PC-3 (cell line): ENCODE measurements around the gene PDK1. TPM values are rescaled to one million over a fixed set of nuclear protein-coding genes. Genes with fewer than 3 reads are reported as not detected.

ENCODE experiments used
- ATAC-seq: fragments of 200-7000 bp; cut with Tn5 transposase; 2 replicates; pipeline ENCODE4 v1.9.1; 2020; ENCODE audit warnings: mild to moderate bottlenecking, moderate library complexity
- BruUV-seq: library from RNA; stranded (reverse); fragments of 400-500 nt; replicated peaks from 2 replicates; lab custom pipeline; 2021; lab: Mats Ljungman, UMichigan
- CTCF ChIA-PET: fragments of 300-600 bp; sonication (Branson Sonifier 250); formaldehyde crosslinking; loops from one replicate; lab custom pipeline; 2022; ENCODE audit warnings: antibody characterized with exemption; lab: Charles Lee
- POLR2A ChIA-PET: fragments of 300-600 bp; sonication (Branson Sonifier 250); formaldehyde crosslinking; loops from one replicate; lab custom pipeline; 2022; ENCODE audit warnings: antibody characterized with exemption; ENCODE audit not compliant: unreplicated experiment; lab: Charles Lee
- DNase-seq: peaks from one replicate; pipeline ENCODE4 v3.0.0-alpha.2; 2015
- H2AFZ ChIP-seq: fragments of 300-600 bp; sonication (generic); 2 replicates; pipeline ENCODE4 v1.6.0; 2016; ENCODE audit warnings: antibody characterized with exemption, low read length
- H3F3A ChIP-seq: fragments of 300-600 bp; sonication (generic); one replicate; pipeline ENCODE4 v1.6.0; 2017; ENCODE audit warnings: antibody characterized with exemption, low read length, control low read depth, mild to moderate bottlenecking; ENCODE audit not compliant: unreplicated experiment
- H3K27ac ChIP-seq: fragments of 300-600 bp; sonication (generic); 2 replicates; pipeline ENCODE4 v1.5.1; 2016; ENCODE audit warnings: mild to moderate bottlenecking, low read length
- H3K27me3 ChIP-seq: fragments of 300-600 bp; sonication (generic); 2 replicates; pipeline ENCODE4 v1.6.1; 2016; ENCODE audit warnings: low read length, mixed read lengths
- H3K36me3 ChIP-seq: fragments of 300-600 bp; sonication (generic); 2 replicates; pipeline ENCODE4 v1.6.1; 2016; ENCODE audit warnings: low read depth, mixed run types, low read length, mixed read lengths
- H3K4me1 ChIP-seq: fragments of 300-600 bp; sonication (generic); 2 replicates; pipeline ENCODE4 v1.5.1; 2016; ENCODE audit warnings: low read length; ENCODE audit not compliant: insufficient read depth
- H3K4me2 ChIP-seq: fragments of 300-600 bp; sonication (generic); 2 replicates; pipeline ENCODE4 v1.6.0; 2016; ENCODE audit warnings: low read length
- H3K4me3 ChIP-seq: fragments of 300-600 bp; sonication (generic); 2 replicates; pipeline ENCODE4 v1.5.1; 2016; ENCODE audit warnings: mild to moderate bottlenecking, low read length, mixed read lengths
- H3K79me2 ChIP-seq: fragments of 300-600 bp; sonication (generic); 2 replicates; pipeline ENCODE4 v1.6.1; 2017; ENCODE audit warnings: low read length, mixed read lengths
- H3K9ac ChIP-seq: fragments of 300-600 bp; sonication (generic); 2 replicates; pipeline ENCODE4 v1.6.0; 2016; ENCODE audit warnings: mild to moderate bottlenecking, low read length
- H3K9me2 ChIP-seq: fragments of 300-600 bp; sonication (generic); replicated peaks from 2 replicates; pipeline ENCODE4 v1.6.1; 2016; ENCODE audit warnings: mixed run types, low read length, mixed read lengths
- H3K9me3 ChIP-seq: fragments of 300-600 bp; sonication (generic); 2 replicates; pipeline ENCODE4 v1.6.1; 2016; ENCODE audit warnings: low read length, mixed read lengths
- H4K20me1 ChIP-seq: fragments of 300-600 bp; sonication (generic); 2 replicates; pipeline ENCODE4 v1.6.1; 2016; ENCODE audit warnings: low read length, mixed read lengths
- EZH2 ChIP-seq: fragments of 300-600 bp; sonication (generic); IDR thresholded peaks from one replicate; pipeline ENCODE4 v1.6.1; 2017; ENCODE audit warnings: antibody characterized with exemption, mild to moderate bottlenecking, low read length; ENCODE audit not compliant: unreplicated experiment
- EZH2phosphoT487 ChIP-seq: fragments of 300-600 bp; sonication (generic); IDR thresholded peaks from 2 replicates; pipeline ENCODE4 v1.6.1; 2018; ENCODE audit warnings: mild to moderate bottlenecking, antibody characterized with exemption, low read length, borderline replicate concordance
- intact Hi-C: fragments of 100-400 bp; cut with micrococcal nuclease; formaldehyde crosslinking; loops from 2 replicates; pipeline ENCODE4 v1.9.0; 2023
- total RNA-seq: library from RNA; depleted of rRNA; stranded (reverse); fragments of >200 nt; gene quantifications from 2 replicates; pipeline ENCODE4 v1.2.3, GENCODE V29; 2014
- TF ChIP-seq, protein P1 (sequence below): fragments of 300-600 bp; sonication (generic); conservative IDR thresholded peaks from 2 replicates; pipeline ENCODE4 v1.5.1; 2017; ENCODE audit warnings: antibody characterized with exemption, low read depth, mild to moderate bottlenecking, low read length

Gene PDK1
- total RNA-seq, 1 experiment from 2014 or later, result 45.8 TPM

DNA sequence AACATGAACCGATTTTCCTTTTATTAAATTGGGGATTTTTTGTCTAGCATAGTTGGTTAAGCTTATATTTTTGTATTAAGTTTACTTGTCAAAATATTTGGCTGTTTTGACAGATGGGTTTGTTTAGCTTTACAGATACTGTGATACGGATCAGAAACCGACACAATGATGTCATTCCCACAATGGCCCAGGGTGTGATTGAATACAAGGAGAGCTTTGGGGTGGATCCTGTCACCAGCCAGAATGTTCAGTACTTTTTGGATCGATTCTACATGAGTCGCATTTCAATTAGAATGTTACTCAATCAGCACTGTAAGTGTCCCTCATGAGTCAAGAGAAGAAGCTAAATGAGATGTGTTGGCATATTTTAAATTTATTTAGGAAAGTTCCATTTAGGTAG, 8.5 kb downstream of the PDK1 start:
- H3K9me3 ChIP-seq, result no peaks in the 10 kb centered on the region
- ChIA-PET POLR2A (no interaction called here), CTCF (no interaction called here)
- intact Hi-C loops, result no loop called here
- H3K4me2 ChIP-seq, result no peak overlapping the region
- H3K27ac ChIP-seq, result no peak overlapping the region
- TF ChIP-seq EZH2 (no peak), EZH2phosphoT487 (no peak)
- TF ChIP-seq, protein P1, sequence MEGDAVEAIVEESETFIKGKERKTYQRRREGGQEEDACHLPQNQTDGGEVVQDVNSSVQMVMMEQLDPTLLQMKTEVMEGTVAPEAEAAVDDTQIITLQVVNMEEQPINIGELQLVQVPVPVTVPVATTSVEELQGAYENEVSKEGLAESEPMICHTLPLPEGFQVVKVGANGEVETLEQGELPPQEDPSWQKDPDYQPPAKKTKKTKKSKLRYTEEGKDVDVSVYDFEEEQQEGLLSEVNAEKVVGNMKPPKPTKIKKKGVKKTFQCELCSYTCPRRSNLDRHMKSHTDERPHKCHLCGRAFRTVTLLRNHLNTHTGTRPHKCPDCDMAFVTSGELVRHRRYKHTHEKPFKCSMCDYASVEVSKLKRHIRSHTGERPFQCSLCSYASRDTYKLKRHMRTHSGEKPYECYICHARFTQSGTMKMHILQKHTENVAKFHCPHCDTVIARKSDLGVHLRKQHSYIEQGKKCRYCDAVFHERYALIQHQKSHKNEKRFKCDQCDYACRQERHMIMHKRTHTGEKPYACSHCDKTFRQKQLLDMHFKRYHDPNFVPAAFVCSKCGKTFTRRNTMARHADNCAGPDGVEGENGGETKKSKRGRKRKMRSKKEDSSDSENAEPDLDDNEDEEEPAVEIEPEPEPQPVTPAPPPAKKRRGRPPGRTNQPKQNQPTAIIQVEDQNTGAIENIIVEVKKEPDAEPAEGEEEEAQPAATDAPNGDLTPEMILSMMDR, result no peak
- no peak overlapping the region for H3K4me3 ChIP-seq
- no peak overlapping the region for H2AFZ ChIP-seq
- H3K9ac ChIP-seq, result no peak overlapping the region
- H3K79me2 ChIP-seq, result peaks cover 55% of the 10 kb centered on the region
- H3K4me1 ChIP-seq, result no peaks in the 10 kb centered on the region
- H3F3A ChIP-seq, result no peaks in the 10 kb centered on the region
- H3K36me3 ChIP-seq, result peaks cover 81% of the 10 kb centered on the region
- no peaks in the 10 kb centered on the region for H3K27me3 ChIP-seq
- ATAC-seq (no peak), DNase-seq (no peak)
- H3K9me2 ChIP-seq, result no peaks in the 10 kb centered on the region
- H4K20me1 ChIP-seq, result peaks cover 8% of the 10 kb centered on the region; the same call in 1 of the 2 replicates
- BruUV-seq, result no TSS peak

DNA sequence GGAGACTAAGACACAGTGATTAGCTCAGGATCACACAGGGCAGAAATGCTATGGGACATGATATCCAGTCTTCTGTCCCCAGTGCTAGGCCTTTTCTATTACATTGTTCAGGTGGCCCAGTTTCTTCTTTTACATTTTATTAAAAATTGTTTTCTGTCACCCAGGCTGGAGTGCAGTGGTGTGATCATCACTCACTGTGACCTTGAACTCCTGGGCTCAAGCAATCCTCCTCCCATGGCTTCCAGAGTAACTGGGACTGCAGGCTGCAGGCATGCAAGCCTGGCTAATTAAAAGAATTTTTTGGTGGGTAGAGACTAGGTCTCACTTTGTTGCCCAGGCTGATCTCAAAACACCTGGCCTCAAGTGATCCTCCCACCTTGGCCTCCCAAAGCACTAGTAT, 15.4 kb downstream of the PDK1 start:
- TF ChIP-seq EZH2, result no peak
- TF ChIP-seq, protein P1, result no peak
- TF ChIP-seq EZH2phosphoT487, result no peak
- BruUV-seq, result no TSS peak

DNA sequence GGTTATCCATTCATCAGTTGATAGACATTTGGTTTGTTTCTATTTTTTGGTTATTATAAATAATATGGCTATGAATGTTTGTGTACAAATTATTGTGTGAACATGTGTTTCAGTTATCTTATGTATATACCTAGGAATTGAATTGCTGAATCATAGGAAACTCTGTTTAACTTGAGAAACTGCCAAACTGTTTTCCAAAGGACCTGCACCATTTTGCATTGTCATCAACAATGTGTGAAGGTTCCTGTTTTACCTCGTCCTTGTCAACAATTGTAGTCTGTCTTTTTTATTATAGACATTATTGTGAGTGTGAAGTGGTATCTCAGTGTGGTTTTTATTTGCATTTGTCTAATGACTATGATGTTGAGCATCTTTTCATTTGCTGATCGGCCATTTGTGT, 17.1 kb downstream of the PDK1 start:
- Histone ChIP-seq H3K4me3 (no peak overlapping the region), H3K9me2 (no peaks in the 10 kb centered on the region), H2AFZ (no peak overlapping the region), H3K9ac (no peak overlapping the region), H3K9me3 (peaks cover 20% of the 10 kb centered on the region), H3K4me2 (no peak overlapping the region), H3K79me2 (peaks cover 32% of the 10 kb centered on the region), H4K20me1 (no peaks in the 10 kb centered on the region), H3K27me3 (no peaks in the 10 kb centered on the region), H3K27ac (no peak overlapping the region), H3F3A (no peaks in the 10 kb centered on the region), H3K4me1 (no peaks in the 10 kb centered on the region), H3K36me3 (peaks cover 72% of the 10 kb centered on the region)
- DNase-seq (peak; percentile 54), ATAC-seq (peak; percentile 22)
- ChIA-PET CTCF (no interaction called here), POLR2A (no interaction called here)
- no TSS peak for BruUV-seq
- TF ChIP-seq, protein P1, result no peak
- no peak for TF ChIP-seq EZH2phosphoT487
- no peak for TF ChIP-seq EZH2
- intact Hi-C loops, result no loop called here

More for the DNA sequence above, 15.4 kb downstream of the PDK1 start:
- H3K27ac ChIP-seq, result no peak overlapping the region
- H3K36me3 ChIP-seq, result peaks cover 73% of the 10 kb centered on the region
- no peaks in the 10 kb centered on the region for H3F3A ChIP-seq
- no peaks in the 10 kb centered on the region for H3K9me2 ChIP-seq
- CTCF ChIA-PET, result no interaction called here
- H3K27me3 ChIP-seq, result no peaks in the 10 kb centered on the region
- no peak overlapping the region for H3K4me2 ChIP-seq
- H4K20me1 ChIP-seq, result no peaks in the 10 kb centered on the region
- no peaks in the 10 kb centered on the region for H3K4me1 ChIP-seq
- intact Hi-C loops, result no loop called here
- no peak for DNase-seq
- POLR2A ChIA-PET, result no interaction called here
- no peak overlapping the region for H2AFZ ChIP-seq
- no peak overlapping the region for H3K9ac ChIP-seq
- H3K9me3 ChIP-seq, result peaks cover 14% of the 10 kb centered on the region; the same call in 1 of the 2 replicates
- peaks cover 22% of the 10 kb centered on the region for H3K79me2 ChIP-seq
- no peak overlapping the region for H3K4me3 ChIP-seq
- no peak for ATAC-seq
